ENCODE results near the gene TRAM2. TPM values are rescaled to one million over a fixed set of nuclear protein-coding genes. Genes with fewer than 3 reads are reported as not detected.

Gene TRAM2
- total and polyA plus RNA-seq, 9 of the 15 experiments (the other 6 are each of a cell fraction or from before 2014, with no cell fraction given): 2.6 to 13.3 (median 8.9) TPM

GRCh38 chr6:52595000-52595795 lies 18.3 kb upstream of the TRAM2 start (continued):
- TF ChIP-seq, protein P1, sequence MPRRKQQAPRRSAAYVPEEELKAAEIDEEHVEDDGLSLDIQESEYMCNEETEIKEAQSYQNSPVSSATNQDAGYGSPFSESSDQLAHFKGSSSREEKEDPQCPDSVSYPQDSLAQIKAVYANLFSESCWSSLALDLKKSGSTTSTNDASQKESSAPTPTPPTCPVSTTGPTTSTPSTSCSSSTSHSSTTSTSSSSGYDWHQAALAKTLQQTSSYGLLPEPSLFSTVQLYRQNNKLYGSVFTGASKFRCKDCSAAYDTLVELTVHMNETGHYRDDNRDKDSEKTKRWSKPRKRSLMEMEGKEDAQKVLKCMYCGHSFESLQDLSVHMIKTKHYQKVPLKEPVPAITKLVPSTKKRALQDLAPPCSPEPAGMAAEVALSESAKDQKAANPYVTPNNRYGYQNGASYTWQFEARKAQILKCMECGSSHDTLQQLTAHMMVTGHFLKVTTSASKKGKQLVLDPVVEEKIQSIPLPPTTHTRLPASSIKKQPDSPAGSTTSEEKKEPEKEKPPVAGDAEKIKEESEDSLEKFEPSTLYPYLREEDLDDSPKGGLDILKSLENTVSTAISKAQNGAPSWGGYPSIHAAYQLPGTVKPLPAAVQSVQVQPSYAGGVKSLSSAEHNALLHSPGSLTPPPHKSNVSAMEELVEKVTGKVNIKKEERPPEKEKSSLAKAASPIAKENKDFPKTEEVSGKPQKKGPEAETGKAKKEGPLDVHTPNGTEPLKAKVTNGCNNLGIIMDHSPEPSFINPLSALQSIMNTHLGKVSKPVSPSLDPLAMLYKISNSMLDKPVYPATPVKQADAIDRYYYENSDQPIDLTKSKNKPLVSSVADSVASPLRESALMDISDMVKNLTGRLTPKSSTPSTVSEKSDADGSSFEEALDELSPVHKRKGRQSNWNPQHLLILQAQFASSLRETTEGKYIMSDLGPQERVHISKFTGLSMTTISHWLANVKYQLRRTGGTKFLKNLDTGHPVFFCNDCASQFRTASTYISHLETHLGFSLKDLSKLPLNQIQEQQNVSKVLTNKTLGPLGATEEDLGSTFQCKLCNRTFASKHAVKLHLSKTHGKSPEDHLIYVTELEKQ (CRISPR knock-in tag; IDR thresholded peaks at IDR 0.05): no peak
- no peak for TF ChIP-seq KDM2B (CRISPR knock-in tag; IDR thresholded peaks at IDR 0.05)
- TF ChIP-seq U2AF2 (optimal IDR thresholded peaks at IDR 0.05; ENCODE audit: low read depth, low read length): no peak
- TF ChIP-seq ZNF140 (CRISPR knock-in tag; IDR thresholded peaks at IDR 0.05): no peak
- TF ChIP-seq, protein P2, sequence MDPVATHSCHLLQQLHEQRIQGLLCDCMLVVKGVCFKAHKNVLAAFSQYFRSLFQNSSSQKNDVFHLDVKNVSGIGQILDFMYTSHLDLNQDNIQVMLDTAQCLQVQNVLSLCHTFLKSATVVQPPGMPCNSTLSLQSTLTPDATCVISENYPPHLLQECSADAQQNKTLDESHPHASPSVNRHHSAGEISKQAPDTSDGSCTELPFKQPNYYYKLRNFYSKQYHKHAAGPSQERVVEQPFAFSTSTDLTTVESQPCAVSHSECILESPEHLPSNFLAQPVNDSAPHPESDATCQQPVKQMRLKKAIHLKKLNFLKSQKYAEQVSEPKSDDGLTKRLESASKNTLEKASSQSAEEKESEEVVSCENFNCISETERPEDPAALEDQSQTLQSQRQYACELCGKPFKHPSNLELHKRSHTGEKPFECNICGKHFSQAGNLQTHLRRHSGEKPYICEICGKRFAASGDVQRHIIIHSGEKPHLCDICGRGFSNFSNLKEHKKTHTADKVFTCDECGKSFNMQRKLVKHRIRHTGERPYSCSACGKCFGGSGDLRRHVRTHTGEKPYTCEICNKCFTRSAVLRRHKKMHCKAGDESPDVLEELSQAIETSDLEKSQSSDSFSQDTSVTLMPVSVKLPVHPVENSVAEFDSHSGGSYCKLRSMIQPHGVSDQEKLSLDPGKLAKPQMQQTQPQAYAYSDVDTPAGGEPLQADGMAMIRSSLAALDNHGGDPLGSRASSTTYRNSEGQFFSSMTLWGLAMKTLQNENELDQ (CRISPR knock-in tag; IDR thresholded peaks at IDR 0.05; ENCODE audit: borderline replicate concordance): no peak
- no peak for TF ChIP-seq FOXA1 (IDR thresholded peaks at IDR 0.05; ENCODE audit: borderline replicate concordance)
- TF ChIP-seq ZNF197 (CRISPR knock-in tag; IDR thresholded peaks at IDR 0.05; ENCODE audit: low read depth): no peak
- no peak for TF ChIP-seq SETDB1 (IDR thresholded peaks at IDR 0.05; ENCODE audit: low read length)
- TF ChIP-seq TCF15 (CRISPR knock-in tag; IDR thresholded peaks at IDR 0.05): no peak
- no peak for TF ChIP-seq XRCC5 (IDR thresholded peaks at IDR 0.05; ENCODE audit: low read depth, low read length)
- no peak for TF ChIP-seq MXD1 (CRISPR knock-in tag; IDR thresholded peaks at IDR 0.05; ENCODE audit: borderline replicate concordance, poor library complexity, severe bottlenecking)
- TF ChIP-seq CTBP1 (IDR thresholded peaks at IDR 0.05; ENCODE audit: borderline replicate concordance): no peak
- TF ChIP-seq ZNF695 (CRISPR knock-in tag; IDR thresholded peaks at IDR 0.05): no peak
- 0 out of 2 replicates have a peak, but pooled peaks have one; percentile 28 for TF ChIP-seq KLF6 (CRISPR knock-in tag; IDR thresholded peaks at IDR 0.05; ENCODE audit: borderline replicate concordance)
- no peak for TF ChIP-seq POLR2A (conservative IDR thresholded peaks at IDR 0.05)
- TF ChIP-seq XRCC4 (IDR thresholded peaks at IDR 0.05; ENCODE audit: extremely low read depth, insufficient read depth, insufficient read length): no peak
- no peak for TF ChIP-seq CREB3 (tag; conservative IDR thresholded peaks at IDR 0.05; ENCODE audit: low read depth)
- TF ChIP-seq TAF9B (IDR thresholded peaks at IDR 0.05; ENCODE audit: partially characterized antibody): peak; percentile 53
- TF ChIP-seq BACH1 (tag; IDR thresholded peaks at IDR 0.05): no peak; the same call in 1 of the 2 replicates
